Measurements from ENCODE around the gene RNU1-2. TPM values are rescaled to one million over a fixed set of nuclear protein-coding genes. Genes with fewer than 3 reads are reported as not detected.
"Not testable (repeated sequence)": the region's sequence is repeated elsewhere in the genome, so short reads cannot be mapped to it uniquely, and the experiment has no call there.

The RNU1-2 gene
- total RNA-seq, 1 experiment from 2014 or later, result 2,051 TPM

GRCh38 chr1:16899020-16899419 lies 3.2 kb downstream of the RNU1-2 start:
- H2AFZ ChIP-seq (ENCODE audit: low read length); H3K27ac Mint-ChIP-seq; H3K9me3 Mint-ChIP-seq; H2AK5ac ChIP-seq (ENCODE audit: insufficient read length, low read length); H4K91ac ChIP-seq (ENCODE audit: insufficient read length, low read depth, low read length); H3K4me3 Mint-ChIP-seq; H2BK20ac ChIP-seq (ENCODE audit: low read depth, low read length, poor library complexity, severe bottlenecking); H3K36me3 Mint-ChIP-seq (ENCODE audit: insufficient read depth in 1 of 3, low read depth in 3 of 3); H3K4me1 ChIP-seq (ENCODE audit: insufficient read depth, low read length); H3K23me2 ChIP-seq (ENCODE audit: insufficient read length, low read depth, low read length, poor library complexity, severe bottlenecking); H3K27me3 ChIP-seq (ENCODE audit: insufficient read depth, low read length); H4K5ac ChIP-seq (ENCODE audit: insufficient read length, low read depth, low read length); H3K27ac ChIP-seq (ENCODE audit: insufficient read length, low read depth, low read length); H3K4me2 ChIP-seq (ENCODE audit: insufficient read depth, insufficient read length, low read length); H3K14ac ChIP-seq (ENCODE audit: insufficient read depth, low read length); H3K18ac ChIP-seq (ENCODE audit: insufficient read length, low read depth, low read length); H3K27me3 Mint-ChIP-seq (ENCODE audit: low read depth); H3K9ac ChIP-seq (ENCODE audit: extremely low read depth, insufficient read length, low read length); H3K56ac ChIP-seq (ENCODE audit: insufficient read length, low read depth, low read length); H4K8ac ChIP-seq (replicated peaks; ENCODE audit: insufficient read length, low read depth, low read length); H3T11ph ChIP-seq (ENCODE audit: low read length); H4K20me1 ChIP-seq (ENCODE audit: control insufficient read depth, insufficient read depth, insufficient read length); H2BK12ac ChIP-seq (ENCODE audit: insufficient read length, low read depth, low read length); H3K9me3 ChIP-seq (ENCODE audit: control insufficient read depth, low read depth, low read length); H3K79me1 ChIP-seq (ENCODE audit: insufficient read depth, low read depth, low read length, poor library complexity, severe bottlenecking); H2BK15ac ChIP-seq (ENCODE audit: low read depth, low read length); H3K4ac ChIP-seq (ENCODE audit: low read depth, low read length); H3K79me2 ChIP-seq (ENCODE audit: insufficient read depth, low read length); DNase-seq; H2BK5ac ChIP-seq (ENCODE audit: insufficient read length, low read length); H3K23ac ChIP-seq (ENCODE audit: insufficient read length, low read depth, low read length); H2BK120ac ChIP-seq (ENCODE audit: low read depth, low read length, poor library complexity, severe bottlenecking): not testable (repeated sequence)
- H3K4me1 Mint-ChIP-seq, result peaks cover 26 to 27% of the 10 kb centered on the region in 2 experiments
- no CpG with 5 or more reads among the region's 2 CpGs for WGBS (ENCODE audit: extremely low coverage, insufficient read length, low lambda C conversion rate)
